Activated naive CD8-positive, alpha-beta T cell (primary cell): ENCODE measurements around the gene CD300A.

ENCODE experiments used
- H3K27ac Mint-ChIP-seq: one replicate; pipeline ENCODE4 v1.8.0; 2021; ENCODE audit warnings: mixed read lengths
- H3K27me3 Mint-ChIP-seq: one replicate; pipeline ENCODE4 v1.8.0; 2021; ENCODE audit warnings: mixed read lengths
- H3K36me3 Mint-ChIP-seq: one replicate; pipeline ENCODE4 v1.8.0; 2021; ENCODE audit warnings: mixed read lengths
- H3K4me1 Mint-ChIP-seq: one replicate; pipeline ENCODE4 v1.8.0; 2021; ENCODE audit warnings: low read depth, mixed read lengths
- H3K4me3 Mint-ChIP-seq: one replicate; pipeline ENCODE4 v1.8.0; 2021; ENCODE audit warnings: mild to moderate bottlenecking, mixed read lengths
- H3K9me3 Mint-ChIP-seq: one replicate; pipeline ENCODE4 v1.8.0; 2021; ENCODE audit warnings: low read depth, mixed read lengths

Gene CD300A

DNA sequence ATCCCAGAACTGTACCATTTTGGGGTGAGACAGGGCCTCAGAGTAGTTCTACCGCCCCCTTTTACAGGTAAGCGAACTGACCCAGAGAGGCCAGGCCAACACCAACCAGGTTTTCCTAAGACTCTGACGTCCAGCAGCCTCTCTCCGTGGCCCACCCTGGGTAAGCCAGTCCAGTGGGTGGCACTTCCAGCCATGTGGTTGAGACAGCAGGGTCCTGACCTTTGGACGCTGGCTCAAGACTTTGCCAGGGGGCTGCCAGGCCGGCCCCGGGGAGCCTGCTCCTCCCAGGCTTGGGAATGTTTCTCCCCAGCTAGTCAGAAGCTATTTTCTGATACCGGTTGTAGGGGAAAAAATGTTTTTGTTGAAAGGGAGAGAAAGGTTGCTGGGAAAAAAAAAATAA, 17.7 kb upstream of the CD300A start:
- Mint-ChIP-seq H3K9me3 (no peaks in the 10 kb centered on the region), H3K36me3 (no peaks in the 10 kb centered on the region), H3K27me3 (no peaks in the 10 kb centered on the region), H3K27ac (no peak overlapping the region), H3K4me3 (no peak overlapping the region), H3K4me1 (peaks cover 6% of the 10 kb centered on the region)

DNA sequence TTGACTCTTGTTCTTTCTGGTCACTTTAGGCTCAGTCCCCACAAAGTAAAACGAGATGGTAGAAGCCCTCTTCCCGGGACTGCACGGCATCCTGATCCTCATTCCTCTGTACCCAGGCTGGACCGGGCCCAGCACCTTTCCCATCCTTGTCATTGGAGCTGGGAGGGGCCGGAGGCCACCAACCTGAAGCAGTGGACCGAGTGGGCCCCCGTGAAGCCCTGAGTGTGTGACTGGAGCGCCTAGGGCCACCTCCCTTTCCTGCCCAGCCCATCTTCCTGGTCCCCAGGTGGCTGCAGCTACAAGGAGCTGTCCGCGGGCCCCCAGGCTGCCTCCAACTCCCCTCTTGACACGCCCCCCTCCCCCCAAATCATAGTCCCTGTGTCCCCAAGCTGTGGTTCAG, 17.1 kb upstream of the CD300A start:
- H3K9me3 Mint-ChIP-seq, result no peaks in the 10 kb centered on the region
- H3K36me3 Mint-ChIP-seq, result no peaks in the 10 kb centered on the region
- H3K27ac Mint-ChIP-seq, result no peak overlapping the region
- no peaks in the 10 kb centered on the region for H3K27me3 Mint-ChIP-seq
- H3K4me1 Mint-ChIP-seq, result peaks cover 6% of the 10 kb centered on the region
- H3K4me3 Mint-ChIP-seq, result no peak overlapping the region

DNA sequence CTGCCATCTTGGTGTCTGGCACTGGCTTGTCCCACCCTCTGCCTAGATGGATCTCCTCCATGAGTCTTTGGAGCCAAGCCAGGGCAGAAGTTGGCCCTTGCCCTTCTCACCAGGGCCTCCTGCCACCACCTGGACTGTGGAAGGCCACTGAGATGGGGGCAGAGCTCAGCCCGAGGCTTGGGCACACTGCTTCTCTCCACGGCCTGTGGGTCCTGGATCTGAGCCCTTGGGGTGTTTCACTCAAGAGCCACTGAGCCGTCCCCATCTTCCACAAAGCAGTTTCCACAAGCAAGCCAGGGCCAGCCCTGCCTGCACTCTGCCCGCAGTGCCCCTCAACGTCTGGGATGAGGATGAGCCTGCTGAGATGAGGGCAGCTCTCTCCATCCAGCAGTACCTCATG, 16.7 kb upstream of the CD300A start:
- Mint-ChIP-seq H3K36me3 (no peaks in the 10 kb centered on the region), H3K27me3 (no peaks in the 10 kb centered on the region), H3K4me1 (peaks cover 6% of the 10 kb centered on the region), H3K27ac (no peak overlapping the region), H3K4me3 (no peak overlapping the region), H3K9me3 (no peaks in the 10 kb centered on the region)

DNA sequence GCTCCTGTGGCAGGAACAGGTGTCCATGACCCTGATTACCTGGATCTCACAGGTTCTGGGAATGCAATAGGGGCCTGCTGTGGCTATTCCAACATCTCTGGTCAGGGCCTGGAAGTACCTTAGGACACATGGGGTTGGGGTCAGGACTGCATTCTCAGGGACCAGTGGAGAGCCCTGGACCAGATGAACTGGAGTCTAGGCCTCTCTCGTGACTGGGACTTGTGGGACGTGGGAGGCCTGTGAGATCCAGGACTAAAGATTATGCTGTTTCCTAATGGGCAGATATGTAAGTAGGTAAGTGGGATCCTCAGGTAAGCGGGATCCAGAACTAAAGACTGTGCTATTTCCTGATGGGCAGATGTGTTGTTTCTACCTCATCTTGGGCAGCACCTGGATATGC, 16.2 kb upstream of the CD300A start:
- H3K27ac Mint-ChIP-seq, result no peak overlapping the region
- no peaks in the 10 kb centered on the region for H3K9me3 Mint-ChIP-seq
- H3K4me1 Mint-ChIP-seq, result peaks cover 6% of the 10 kb centered on the region
- no peaks in the 10 kb centered on the region for H3K27me3 Mint-ChIP-seq
- H3K36me3 Mint-ChIP-seq, result no peaks in the 10 kb centered on the region
- H3K4me3 Mint-ChIP-seq, result no peak overlapping the region

DNA sequence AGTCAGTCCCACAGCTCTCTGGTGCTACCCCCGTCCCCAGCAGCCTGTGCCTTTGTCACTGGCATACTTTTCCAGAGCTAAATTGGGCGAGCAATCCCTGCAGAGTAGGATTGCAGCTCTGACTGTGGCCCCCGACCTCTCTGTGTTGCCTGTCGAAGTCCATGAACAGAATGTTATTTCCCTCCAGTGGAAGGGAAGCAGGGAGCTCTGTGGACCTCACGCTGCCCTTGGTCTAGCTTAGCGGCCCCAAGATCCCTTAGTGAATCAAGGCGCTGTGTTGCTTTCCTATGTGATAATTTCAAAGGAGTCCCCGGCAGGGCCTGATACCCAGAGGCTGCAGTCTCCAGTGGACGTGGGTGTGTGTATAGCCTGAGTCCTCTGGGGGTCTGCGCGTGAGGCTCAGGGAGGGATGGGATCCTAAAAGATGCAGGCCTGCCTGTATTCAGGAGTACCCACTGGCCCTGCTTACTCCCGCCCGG, 15.5 kb upstream of the CD300A start:
- Mint-ChIP-seq H3K9me3 (no peaks in the 10 kb centered on the region), H3K4me3 (no peak overlapping the region), H3K27me3 (no peaks in the 10 kb centered on the region), H3K36me3 (no peaks in the 10 kb centered on the region), H3K4me1 (peaks cover 6% of the 10 kb centered on the region), H3K27ac (no peak overlapping the region)

DNA sequence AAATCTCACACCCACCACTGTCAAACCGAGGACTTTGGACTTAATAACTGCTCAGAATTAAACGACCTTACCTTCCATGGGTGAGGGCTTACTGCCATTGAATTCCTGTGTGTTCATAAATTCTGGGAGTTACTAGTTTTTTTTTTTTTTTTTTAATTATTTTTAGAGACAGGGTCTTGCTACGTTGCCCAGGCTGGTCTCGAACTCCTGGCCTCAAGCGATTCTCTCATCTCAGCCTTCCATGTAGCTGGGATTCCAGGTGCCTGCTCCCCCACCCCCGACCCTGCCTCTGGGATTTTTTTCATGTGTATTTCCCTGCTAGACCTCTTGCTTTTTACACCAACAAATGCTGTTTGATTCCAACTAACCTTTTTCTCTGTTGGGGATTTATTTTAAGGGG, 14.9 kb upstream of the CD300A start:
- no peaks in the 10 kb centered on the region for H3K27me3 Mint-ChIP-seq
- no peaks in the 10 kb centered on the region for H3K36me3 Mint-ChIP-seq
- no peak overlapping the region for H3K4me3 Mint-ChIP-seq
- no peak overlapping the region for H3K27ac Mint-ChIP-seq
- peaks cover 6% of the 10 kb centered on the region for H3K4me1 Mint-ChIP-seq
- H3K9me3 Mint-ChIP-seq, result no peaks in the 10 kb centered on the region

DNA sequence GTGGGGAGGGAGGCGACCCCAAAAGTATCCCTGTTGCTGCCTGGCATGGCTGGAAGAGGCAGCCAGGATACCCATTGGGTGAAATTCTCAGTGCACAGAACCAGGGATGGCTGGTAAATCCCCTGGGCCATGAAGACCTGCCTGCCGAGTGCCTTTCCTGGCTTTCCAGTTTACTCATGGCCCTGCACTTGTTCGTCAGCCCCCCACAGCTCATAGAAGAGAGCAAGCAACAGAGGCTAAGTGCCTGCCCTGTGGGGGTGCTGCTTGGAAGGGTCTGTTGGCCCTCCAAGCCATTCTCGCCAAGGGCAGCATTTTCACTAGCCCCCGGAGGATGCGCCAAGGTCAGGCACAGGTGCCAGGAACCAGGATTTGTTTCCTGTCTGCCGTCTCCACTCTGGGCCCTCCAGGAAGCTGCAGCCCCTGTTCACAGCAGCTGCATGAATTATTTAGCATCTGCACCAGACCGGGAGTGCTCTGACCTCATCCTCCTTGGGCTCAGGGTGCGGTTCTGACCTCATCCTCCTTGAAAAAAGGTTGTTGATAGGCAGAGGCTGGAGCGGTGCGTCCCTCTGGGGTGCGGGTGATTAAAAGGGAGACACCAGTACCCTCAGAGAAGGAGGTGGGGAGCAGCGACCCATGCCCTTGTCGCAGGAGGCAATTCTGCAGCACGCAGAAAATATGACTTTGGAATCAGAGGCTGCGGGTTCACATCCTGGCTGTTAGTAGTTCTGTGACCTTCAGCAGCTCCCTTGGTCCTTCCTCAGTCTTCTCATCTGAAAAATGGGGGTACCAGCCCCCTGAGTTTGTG, 14.2 kb upstream of the CD300A start:
- Mint-ChIP-seq H3K4me1 (peaks cover 5% of the 10 kb centered on the region), H3K27ac (no peak overlapping the region), H3K27me3 (no peaks in the 10 kb centered on the region), H3K9me3 (no peaks in the 10 kb centered on the region), H3K4me3 (peak overlapping the region; percentile 51), H3K36me3 (no peaks in the 10 kb centered on the region)

DNA sequence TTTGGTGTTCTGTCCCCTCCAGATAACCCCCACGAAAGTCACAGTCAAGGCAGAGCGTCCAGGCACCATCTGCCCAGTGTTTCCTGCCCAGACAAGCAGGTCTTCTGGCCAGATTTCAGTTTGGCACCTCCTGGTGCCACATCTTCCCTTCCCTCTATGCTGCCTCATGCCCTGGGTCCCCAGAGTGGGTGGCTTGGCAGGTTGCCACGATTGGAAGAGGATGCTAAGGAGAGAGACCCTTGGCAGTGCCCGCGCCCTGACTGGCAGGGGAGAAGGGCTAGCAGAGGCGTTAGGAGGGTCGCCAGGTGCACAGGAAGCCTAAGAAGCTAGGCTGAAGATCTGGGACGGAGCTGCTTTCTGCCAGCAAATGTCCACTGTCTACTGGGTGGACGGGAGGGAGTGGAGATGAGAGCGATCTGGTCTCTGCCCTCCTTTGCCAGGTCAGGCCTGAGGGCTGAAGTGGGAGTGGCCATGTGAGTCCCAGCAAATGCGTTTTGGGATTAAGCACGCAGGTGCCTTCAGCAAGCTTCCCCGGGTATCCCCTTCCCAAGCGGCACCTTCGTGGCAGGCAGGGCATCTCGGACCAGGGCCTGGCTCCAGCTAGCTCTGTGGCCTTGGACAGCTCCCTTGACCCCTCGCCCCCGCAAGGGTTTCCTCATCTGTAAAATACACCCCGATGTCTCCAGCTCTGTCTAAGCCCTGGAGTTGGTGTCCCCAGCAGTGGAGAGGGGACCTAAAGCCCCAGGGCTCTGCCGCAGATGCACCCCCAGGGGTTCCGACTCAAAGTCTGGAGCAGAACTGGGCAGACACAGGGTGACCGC, 13.4 kb upstream of the CD300A start:
- Mint-ChIP-seq H3K27ac (no peak overlapping the region), H3K36me3 (no peaks in the 10 kb centered on the region), H3K4me1 (peaks cover 9% of the 10 kb centered on the region), H3K4me3 (peak overlapping the region; percentile 51), H3K9me3 (no peaks in the 10 kb centered on the region), H3K27me3 (no peaks in the 10 kb centered on the region)

DNA sequence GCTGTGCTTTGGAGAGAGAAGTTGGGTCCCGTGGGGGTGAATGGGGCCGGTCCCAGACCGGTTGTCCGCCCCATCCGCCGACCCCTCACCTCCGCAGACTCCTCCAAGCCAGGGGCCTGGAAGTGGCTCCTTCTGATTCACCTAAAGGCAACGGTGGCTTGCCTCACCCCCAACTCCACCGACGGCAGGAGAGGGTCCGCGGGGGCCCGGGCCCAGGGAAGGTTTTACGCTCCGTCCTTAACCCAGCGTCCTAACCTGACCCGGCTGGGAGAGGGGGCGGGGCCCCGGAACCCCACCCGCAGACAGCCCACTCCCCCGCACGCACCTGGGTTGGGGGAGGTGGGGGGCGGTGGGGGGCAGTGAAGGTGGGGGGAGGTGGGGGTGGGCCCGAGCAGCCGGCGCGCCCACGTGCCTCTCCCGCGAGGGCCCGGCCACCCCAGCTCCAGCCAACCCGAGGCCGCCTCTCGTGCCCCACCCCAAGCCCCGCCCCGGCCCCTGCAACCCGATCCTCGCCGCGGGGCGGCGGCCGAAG, 12.7 kb upstream of the CD300A start:
- H3K4me1 Mint-ChIP-seq, result peaks cover 12% of the 10 kb centered on the region
- H3K9me3 Mint-ChIP-seq, result no peaks in the 10 kb centered on the region
- H3K4me3 Mint-ChIP-seq, result no peak overlapping the region
- H3K27ac Mint-ChIP-seq, result no peak overlapping the region
- no peaks in the 10 kb centered on the region for H3K27me3 Mint-ChIP-seq
- H3K36me3 Mint-ChIP-seq, result no peaks in the 10 kb centered on the region

DNA sequence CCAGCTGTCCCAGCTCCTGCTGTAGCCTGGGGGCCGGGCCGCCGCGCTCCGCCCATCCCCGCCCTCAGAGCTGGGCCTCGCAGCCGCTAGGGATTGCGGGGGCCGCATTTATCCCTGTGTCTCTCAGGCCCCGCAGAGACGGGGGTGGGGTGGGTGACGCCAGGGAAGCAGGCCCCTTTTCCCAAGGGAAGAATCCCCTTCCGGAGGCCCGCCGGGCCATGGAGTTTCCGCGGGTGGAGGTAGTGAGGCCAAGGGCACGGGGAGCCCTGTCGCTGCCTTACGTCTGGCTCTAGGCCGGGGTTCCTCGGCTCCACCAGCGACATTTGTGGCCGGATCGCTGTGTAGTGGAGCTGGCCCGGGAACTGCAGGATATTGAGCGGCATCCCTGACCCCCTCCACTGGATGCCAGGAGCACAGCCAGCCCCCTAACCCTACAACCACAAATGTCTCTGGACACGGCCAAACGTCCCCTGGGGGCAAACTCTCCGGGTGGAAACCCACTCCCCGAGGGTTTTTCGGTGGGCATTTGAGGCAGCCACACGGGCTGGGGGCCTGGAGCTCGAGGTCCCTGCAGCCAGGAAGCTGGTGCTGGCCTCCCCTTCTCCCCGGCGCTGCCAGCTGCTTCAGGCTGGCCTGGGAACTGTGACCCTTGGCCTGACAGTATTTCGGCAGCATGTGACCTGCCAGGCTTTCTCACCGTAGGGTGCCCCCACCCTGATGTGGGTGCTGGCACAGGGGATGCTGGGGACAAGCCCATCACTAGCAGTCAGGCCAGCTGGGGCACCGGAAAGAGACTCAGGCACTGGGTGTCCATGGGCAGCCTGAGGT, 12.0 kb upstream of the CD300A start:
- H3K27ac Mint-ChIP-seq, result no peak overlapping the region
- H3K4me1 Mint-ChIP-seq, result peaks cover 12% of the 10 kb centered on the region
- H3K27me3 Mint-ChIP-seq, result no peaks in the 10 kb centered on the region
- H3K36me3 Mint-ChIP-seq, result no peaks in the 10 kb centered on the region
- H3K9me3 Mint-ChIP-seq, result no peaks in the 10 kb centered on the region
- H3K4me3 Mint-ChIP-seq, result peak overlapping the region; percentile 42

DNA sequence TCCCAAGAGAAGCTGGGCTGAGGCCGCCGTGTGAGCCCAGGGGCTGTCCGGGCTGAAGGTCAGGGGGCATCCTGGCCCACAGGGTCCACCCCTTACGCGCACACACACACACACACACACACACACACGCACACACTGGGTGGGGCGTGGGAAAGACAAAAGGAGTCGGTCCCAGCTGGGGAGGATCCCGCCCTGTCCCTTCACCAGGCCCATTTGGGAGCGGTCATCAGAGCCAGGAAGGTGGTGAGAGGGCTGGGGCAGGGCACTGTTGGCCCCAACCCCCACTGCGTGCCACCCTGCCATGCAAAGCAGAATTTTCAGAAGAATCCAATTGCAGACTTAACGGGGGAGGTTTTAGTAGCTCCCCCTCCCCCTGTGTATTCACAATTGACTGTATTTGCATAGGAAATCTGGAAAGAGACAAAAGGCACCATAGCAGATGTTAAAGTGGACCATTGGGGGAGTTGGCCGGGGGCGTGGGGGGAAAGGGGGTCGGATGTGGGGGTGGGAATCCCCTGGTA, 11.3 kb upstream of the CD300A start:
- Mint-ChIP-seq H3K27ac (no peak overlapping the region), H3K27me3 (no peaks in the 10 kb centered on the region), H3K4me3 (no peak overlapping the region), H3K36me3 (no peaks in the 10 kb centered on the region), H3K4me1 (peaks cover 14% of the 10 kb centered on the region), H3K9me3 (no peaks in the 10 kb centered on the region)

DNA sequence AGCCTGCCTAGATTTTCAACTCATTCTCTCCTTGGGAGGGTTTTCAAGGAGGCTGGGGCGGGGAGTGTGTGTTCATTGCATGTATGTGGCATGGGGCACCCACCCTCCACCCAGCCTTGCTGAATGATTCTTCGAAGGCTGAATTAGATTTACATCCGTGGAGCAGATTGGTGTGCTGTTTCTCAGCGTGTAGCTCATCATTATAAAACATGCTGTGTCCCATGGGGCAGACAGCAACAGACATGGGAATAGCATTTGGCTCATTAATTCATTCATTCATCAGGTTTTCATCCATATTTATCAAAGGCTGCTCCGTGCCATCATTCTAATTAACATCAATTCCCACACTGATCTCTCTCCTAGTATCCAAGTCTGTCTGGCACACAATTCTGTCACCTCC, 10.6 kb upstream of the CD300A start:
- peaks cover 17% of the 10 kb centered on the region for H3K4me1 Mint-ChIP-seq
- H3K36me3 Mint-ChIP-seq, result no peaks in the 10 kb centered on the region
- H3K27ac Mint-ChIP-seq, result no peak overlapping the region
- H3K9me3 Mint-ChIP-seq, result no peaks in the 10 kb centered on the region
- no peaks in the 10 kb centered on the region for H3K27me3 Mint-ChIP-seq
- no peak overlapping the region for H3K4me3 Mint-ChIP-seq

DNA sequence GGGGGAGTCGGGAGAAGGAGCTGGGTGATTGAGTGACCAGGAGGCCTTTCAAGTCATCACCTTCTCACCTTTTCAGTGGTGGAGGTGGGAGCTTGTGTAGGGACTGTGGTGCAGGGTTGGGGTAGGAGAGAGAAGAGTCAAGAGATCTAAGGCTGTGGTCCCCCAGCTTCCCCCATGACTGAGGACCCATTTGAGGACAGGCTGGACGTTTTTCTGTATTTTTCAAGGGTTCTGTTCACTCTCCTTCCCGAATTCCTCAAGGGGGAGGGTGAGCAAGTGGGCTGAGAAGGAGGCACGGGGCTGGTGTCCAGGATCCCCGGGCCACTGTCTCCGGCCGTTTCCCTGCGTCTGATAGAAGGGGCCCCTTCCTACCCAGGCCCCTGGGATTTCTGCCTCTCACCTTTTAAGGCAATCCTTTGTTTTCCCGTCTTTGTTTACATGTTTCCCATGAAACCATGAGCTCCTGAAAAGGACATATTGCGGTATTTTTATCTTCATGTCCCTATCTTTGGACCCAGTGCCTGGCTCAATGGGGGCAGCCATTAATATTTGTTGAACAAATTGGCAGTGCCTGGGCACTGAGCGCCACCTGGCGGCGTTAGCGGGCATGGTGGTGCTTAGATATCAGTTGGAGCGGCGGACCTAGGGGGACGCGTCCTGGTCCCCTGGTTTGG, 9.2 kb upstream of the CD300A start:
- Mint-ChIP-seq H3K4me1 (peaks cover 23% of the 10 kb centered on the region), H3K27ac (peak overlapping the region; percentile 31), H3K27me3 (no peaks in the 10 kb centered on the region), H3K4me3 (no peak overlapping the region), H3K9me3 (no peaks in the 10 kb centered on the region), H3K36me3 (no peaks in the 10 kb centered on the region)

DNA sequence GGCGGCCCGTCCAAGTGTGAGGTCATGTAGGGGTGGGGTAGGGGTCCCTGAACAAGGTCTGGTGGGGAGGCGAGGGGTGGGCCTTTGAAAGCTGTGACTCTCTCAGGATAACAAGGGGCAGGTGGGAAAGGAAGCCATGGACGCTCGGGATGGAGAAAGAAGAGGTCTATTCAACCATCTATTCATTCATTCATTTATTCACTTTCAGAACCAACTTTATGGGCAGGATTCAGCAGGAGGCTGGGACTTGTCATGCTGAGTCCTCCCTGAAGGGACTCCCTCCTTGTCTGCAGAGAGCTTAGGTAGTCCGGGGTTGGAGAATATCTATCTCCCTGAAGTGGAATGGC, 8.6 kb upstream of the CD300A start:
- H3K27ac Mint-ChIP-seq, result no peak overlapping the region
- no peaks in the 10 kb centered on the region for H3K27me3 Mint-ChIP-seq
- H3K4me3 Mint-ChIP-seq, result no peak overlapping the region
- H3K9me3 Mint-ChIP-seq, result no peaks in the 10 kb centered on the region
- peaks cover 20% of the 10 kb centered on the region for H3K4me1 Mint-ChIP-seq
- no peaks in the 10 kb centered on the region for H3K36me3 Mint-ChIP-seq
